ENCODE measurements around the gene GRID1.
"Not testable (repeated sequence)": the region's sequence is repeated elsewhere in the genome, so short reads cannot be mapped to it uniquely, and the experiment has no call there.

GRID1 gene

GRCh38 chr10:85720931-85721590 lies 645.5 kb downstream of the GRID1 start:
- no peak for DNase-seq

- DNase-seq: no peak
Measured at GRCh38 chr10:85719408-85719807, 647.2 kb downstream of the GRID1 start.

- DNase-seq: no peak
Measured at GRCh38 chr10:85713885-85714284, 652.7 kb downstream of the GRID1 start.

- DNase-seq: no peak
Measured at GRCh38 chr10:85702768-85703167, 663.8 kb downstream of the GRID1 start.

GRCh38 chr10:85699066-85699465 lies 667.5 kb downstream of the GRID1 start:
- DNase-seq: not testable (repeated sequence)

- no peak for DNase-seq
Measured at GRCh38 chr10:85696893-85697292, 669.7 kb downstream of the GRID1 start.

- no peak for DNase-seq
Measured at GRCh38 chr10:85682621-85683020, 684.0 kb downstream of the GRID1 start.

GRCh38 chr10:85679710-85680109 lies 686.9 kb downstream of the GRID1 start:
- DNase-seq: no peak

- no peak for DNase-seq
Measured at GRCh38 chr10:85679061-85679460, 687.5 kb downstream of the GRID1 start.

- DNase-seq: no peak
Measured at GRCh38 chr10:85674851-85675250, 691.7 kb downstream of the GRID1 start.

GRCh38 chr10:85673270-85673669 lies 693.3 kb downstream of the GRID1 start:
- DNase-seq: no peak

GRCh38 chr10:85671530-85671929 lies 695.1 kb downstream of the GRID1 start:
- DNase-seq: no peak

- no peak for DNase-seq
Measured at GRCh38 chr10:85668522-85668921, 698.1 kb downstream of the GRID1 start.

GRCh38 chr10:85667638-85668233 lies 698.9 kb downstream of the GRID1 start:
- DNase-seq: no peak

GRCh38 chr10:85666987-85667386 lies 699.6 kb downstream of the GRID1 start:
- no peak for DNase-seq

GRCh38 chr10:85666102-85666501 lies 700.5 kb downstream of the GRID1 start:
- no peak for DNase-seq

GRCh38 chr10:85665681-85666080 lies 700.9 kb downstream of the GRID1 start:
- no peak for DNase-seq

- no peak for DNase-seq
Measured at GRCh38 chr10:85665078-85665477, 701.5 kb downstream of the GRID1 start.

- no peak for DNase-seq
Measured at GRCh38 chr10:85661123-85661522, 705.5 kb downstream of the GRID1 start.

- DNase-seq: no peak
Measured at GRCh38 chr10:85659331-85659730, 707.3 kb downstream of the GRID1 start.

GRCh38 chr10:85658518-85658917 lies 708.1 kb downstream of the GRID1 start:
- DNase-seq: no peak

GRCh38 chr10:85657476-85658113 lies 709.0 kb downstream of the GRID1 start:
- DNase-seq: no peak

- no peak for DNase-seq
Measured at GRCh38 chr10:85655411-85655810, 711.2 kb downstream of the GRID1 start.

GRCh38 chr10:85651497-85651882 lies 715.1 kb downstream of the GRID1 start:
- no peak for DNase-seq

All from NCI-H510A treated with DMSO at 0.1 percent for 48 hours (cell line).